ENCODE data around the gene MYEF2.

- TF ChIP-seq POLR2AphosphoS5 (IDR thresholded peaks at IDR 0.05; ENCODE audit: borderline replicate concordance, low read depth, low read length) = no peak
- TF ChIP-seq EZH2 (IDR thresholded peaks at IDR 0.05) = no peak
- TF ChIP-seq FOXP2 (optimal IDR thresholded peaks at IDR 0.05; ENCODE audit: control extremely low read depth, extremely low read length, insufficient read depth) = no peak
Measured at GRCh38 chr15:48176957-48177356, 1.1 kb downstream of the MYEF2 start.
